GM18873 (cell line): ENCODE results near the gene R3HDM2.
"Not testable (repeated sequence)": the region's sequence is repeated elsewhere in the genome, so short reads cannot be mapped to it uniquely, and the experiment has no call there.

Experiments
- ATAC-seq: cut with Tn5 transposase; IDR thresholded peaks from one replicate; pipeline ENCODE4 v1.9.1; 2021; ENCODE audit warnings: mild to moderate bottlenecking, moderate library complexity, moderate number of reproducible peaks; ENCODE audit not compliant: unreplicated experiment, low FRiP score

Gene R3HDM2

DNA sequence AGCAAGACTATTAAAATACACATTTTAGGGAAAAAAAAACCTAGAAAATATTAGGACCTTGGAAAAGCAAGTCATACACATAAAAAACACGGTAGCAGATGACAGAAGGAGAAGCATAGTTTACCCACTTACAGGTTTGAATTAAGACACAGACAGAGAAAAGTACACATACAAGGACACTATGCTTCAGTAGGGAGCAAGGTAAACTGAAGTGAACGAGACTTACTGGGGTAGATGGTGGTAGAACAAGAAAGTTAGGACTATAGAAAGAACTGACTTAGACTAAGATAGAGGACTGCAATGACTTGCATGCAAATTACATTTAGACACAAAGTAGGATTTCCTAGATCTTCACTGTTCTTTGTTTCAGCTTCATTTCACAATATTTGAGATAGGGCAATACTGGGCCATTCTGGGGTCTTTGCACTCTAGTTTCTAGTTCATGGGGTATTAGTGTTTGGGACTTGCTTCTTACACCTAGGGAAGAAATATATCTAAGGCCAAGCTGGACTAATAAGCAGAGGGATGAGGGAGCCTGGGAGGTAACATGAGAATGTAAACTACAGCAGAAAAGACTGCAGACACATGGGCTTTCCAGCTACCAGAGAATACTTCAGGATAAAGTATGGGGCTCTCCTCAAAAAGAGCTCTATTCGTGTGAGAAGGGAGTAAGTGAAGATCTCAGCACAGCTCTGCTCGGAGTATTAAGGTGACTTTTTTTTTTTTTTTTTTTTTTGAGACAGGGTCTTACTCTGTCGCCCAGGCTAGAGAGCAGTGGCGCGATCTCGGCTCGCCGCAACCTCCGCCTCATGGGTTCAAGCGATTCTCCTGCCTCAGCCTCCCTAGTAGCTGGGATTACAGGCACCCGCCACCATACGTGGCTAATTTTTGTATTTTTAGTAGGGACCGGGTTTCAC is 152.1 kb downstream of the R3HDM2 start:
- no peak for ATAC-seq

DNA sequence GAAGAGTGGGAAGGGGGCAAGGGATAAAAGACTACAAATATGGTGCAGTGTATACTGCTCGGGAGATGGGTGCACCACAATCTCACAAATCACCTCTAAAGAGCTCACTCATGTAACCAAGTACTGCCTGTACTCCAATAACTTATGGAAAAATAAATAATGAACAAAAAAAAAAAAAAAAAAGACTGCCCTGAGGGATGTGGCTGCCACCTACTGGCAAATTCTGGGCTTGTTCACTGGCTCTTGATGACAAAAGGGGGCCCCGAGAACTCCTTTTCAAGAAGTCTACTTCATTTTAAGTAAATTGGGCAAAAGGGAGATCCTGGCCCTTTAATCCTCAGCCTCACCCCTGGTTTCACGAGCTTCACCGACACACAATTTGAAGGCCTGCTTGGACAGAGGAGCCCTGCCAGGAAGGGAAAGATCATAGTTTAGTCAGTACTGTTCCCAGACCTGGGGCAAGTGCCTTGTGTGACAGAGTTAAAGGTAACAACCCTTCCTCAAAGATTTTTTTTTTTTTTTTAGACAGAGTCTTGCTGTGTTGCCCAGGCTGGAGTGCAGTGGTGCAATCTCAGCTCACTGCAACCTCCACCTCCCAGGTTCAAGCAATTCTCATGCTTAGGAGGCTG is 153.8 kb downstream of the R3HDM2 start:
- no peak for ATAC-seq

DNA sequence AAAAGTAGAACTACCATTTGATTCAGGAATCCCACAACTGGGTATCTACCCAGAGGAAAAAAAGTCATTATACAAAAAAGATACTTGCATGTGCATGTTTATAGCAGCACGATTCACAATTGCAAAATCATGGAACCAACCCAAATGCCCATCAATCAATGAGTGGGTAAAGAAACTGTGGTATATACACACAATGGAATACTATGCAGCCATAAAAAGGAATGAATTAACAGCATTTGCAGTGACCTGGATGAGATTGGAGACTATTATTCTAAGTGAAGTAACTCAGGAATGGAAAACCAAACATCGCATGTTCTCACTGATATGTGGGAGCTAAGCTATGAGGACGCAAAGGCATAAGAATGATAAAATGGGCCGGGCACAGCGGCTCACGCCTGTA is 154.6 kb downstream of the R3HDM2 start:
- not testable (repeated sequence) for ATAC-seq

DNA sequence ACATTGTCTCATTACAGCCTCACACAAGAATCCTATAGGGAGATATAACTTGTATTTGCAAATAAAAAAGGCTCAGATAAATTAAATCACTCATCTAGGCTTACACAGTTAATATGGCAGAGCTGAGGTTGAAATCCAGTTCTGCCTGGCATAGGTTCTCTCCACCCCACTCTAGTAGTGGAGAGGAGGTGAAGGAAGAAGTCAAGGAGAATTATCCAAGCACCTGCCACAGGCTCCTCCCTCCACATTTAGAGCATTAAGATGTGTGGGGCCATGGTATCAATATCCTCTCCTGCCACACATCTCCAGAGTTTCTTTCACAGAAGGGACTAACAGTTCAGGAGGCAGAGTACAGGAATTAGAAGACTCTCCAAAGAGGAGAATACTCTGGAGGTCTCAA is 157.3 kb downstream of the R3HDM2 start:
- no peak for ATAC-seq

DNA sequence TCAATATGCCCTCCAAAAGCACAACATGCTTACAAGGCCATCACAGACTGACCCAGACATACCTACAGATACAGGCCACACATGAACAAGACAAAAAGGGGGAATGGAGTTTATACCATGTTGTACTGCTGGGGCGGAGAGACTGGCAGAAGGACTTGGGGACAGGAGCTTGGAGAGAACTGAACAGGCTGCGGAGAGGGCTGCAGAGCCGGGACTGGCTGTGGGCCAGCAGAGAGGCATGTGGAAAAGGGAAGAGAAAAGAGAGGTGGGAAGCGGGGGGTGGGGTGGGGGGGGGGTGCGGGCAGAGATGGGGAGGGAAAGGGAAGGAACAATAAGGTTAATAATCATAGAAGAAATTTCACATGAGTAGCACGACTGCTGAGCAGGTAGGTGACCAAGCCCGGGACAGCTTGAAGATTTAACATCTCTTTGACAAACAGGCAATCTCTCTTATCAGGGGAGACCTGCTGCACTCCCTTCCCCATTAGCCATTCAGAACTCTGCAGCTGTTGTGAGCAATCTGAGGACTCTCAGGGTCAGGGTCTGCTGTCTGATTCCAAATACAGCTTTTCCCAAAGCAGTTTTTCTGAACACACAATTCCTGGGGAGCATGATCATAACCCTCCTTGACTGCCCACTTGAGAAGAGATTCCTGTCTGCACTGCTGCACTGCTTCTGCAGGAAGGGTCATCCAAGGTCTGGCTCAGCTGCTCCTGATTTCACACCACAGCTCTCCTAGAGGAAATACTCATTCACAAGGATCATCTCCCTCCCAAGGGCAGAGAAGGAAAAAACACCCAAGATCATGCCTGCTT is 158.3 kb downstream of the R3HDM2 start:
- ATAC-seq = no peak

DNA sequence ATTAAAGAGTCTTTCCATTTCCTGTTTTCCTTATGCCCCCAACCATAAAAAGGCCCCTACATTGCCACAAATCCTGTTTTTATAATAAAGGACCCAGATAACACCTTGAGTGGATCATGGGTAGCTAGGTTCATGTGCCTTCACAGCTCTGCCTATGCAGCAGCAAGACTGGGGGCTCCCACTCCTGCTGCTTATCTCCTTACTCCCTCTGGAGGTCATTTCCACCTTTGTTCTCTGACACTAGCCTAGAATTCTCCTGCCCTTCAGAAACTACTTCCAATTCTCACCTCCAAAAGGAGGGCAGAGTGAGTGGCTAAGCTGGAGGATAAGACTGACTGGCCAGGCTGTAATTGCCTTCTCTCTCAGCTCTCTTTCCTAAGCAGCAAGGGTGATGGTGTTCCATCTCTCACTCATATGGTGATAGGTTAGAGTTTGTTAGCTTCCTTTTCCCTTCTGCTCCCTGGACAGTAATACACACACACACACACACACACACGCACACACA is 159.8 kb downstream of the R3HDM2 start:
- no peak for ATAC-seq

DNA sequence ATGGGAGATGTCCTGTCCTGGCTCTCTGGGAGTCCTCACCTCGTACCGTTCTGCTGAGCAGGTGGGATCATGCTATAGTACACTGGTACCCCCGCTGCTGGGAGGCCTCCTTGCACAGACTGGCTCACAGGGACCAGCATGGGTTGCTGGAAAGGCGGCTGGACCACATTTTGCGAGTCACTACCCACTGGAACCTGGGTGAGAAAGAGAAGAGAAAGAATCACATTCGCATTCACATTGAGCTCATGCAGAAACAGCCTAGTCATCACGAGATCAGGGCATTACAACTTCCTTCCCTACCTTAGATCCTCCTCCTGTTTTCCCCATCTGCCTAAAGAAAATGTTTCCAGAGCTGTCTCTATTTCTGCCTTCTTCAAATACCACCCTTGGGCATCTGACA is 162.6 kb downstream of the R3HDM2 start:
- no peak for ATAC-seq

DNA sequence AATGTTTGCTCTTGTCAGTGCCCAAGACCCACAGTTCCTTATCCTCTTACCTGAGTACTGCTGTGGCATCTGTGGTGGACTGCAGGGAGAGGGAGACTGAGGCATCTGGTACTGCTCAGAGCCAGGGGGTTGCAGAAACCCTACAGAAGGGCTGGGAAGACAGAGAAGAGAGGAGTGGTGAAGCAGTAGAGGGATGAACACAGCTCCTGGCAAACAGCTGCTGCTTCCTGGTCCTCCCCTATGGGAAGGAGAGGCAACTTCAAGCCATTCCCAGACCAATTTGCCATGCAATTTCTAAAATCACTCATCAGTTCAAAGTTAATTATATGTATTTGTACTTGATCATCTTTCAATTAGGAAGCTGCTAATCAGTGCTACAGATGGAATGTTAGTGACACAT is 164.2 kb downstream of the R3HDM2 start:
- no peak for ATAC-seq

DNA sequence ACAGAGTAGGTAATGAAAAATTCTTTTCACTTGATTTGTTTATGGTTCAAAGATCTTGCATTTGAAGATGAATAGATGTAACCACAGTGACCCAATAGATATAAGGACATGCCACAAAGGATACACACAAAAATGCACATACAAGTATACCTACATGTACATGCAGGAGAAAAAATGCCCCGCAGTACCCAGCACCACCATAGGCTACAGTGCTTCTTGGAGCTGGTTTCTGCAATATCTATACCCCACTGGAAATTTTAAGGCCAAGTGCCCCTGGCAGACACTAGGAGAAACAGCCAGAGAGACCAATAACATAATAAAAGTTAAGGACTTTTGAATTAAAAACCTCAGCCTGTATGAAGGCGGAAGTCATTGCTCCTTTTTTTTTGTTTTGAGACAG is 167.7 kb downstream of the R3HDM2 start:
- ATAC-seq = no peak

DNA sequence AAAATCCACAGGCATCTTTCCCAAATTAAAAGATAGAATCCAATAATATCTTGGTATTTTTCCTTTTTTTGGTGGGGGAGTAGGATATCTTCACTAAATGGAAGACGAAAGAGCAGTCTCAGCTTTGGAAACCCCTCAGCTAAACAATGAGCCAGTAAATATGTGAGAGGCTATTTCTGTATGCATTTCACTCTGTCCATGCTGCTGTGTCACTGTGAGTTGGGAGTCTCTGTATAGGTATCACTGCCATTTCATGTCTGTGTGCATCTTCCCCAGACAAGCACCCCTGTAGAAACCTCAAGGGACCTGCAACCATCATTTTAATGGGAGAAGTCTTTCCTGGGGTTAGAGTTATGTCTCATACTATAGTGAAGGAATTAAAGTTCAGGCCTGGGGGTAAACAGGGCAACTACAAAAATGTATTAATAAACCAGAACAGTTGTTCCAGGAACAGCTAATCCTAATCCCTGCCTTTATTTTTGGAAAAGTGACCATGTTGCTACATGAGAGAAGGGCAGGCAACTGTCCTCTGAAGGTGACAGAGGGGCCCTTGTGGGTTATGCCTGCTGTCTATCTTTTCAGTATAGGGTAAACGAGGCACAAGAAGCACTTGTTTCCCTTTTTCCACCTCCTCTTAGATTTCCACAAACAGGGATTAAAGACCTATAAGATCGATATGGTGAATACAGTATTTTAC is 168.6 kb downstream of the R3HDM2 start:
- ATAC-seq = no peak

DNA sequence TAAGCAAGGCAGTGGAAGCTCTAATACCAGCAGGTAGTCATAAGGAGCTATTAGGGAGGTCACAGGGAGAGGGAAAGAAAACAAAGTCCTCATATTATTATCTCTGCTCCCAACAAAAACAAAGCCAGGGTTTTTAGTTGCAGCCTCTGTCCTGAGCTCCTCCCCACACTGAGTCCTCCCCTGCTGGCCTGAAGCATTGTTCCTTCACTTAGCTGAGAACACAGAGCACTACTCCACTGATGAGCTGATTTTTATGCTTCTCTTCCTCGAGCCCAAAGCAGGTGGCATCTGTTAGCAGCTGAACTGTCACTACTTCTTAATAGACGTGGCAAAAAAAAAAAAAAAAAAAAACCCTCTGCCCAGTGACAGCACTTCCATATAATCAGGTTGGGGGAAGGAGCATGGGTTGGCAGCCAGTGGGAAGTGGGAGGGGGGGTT is 169.4 kb downstream of the R3HDM2 start:
- no peak for ATAC-seq

DNA sequence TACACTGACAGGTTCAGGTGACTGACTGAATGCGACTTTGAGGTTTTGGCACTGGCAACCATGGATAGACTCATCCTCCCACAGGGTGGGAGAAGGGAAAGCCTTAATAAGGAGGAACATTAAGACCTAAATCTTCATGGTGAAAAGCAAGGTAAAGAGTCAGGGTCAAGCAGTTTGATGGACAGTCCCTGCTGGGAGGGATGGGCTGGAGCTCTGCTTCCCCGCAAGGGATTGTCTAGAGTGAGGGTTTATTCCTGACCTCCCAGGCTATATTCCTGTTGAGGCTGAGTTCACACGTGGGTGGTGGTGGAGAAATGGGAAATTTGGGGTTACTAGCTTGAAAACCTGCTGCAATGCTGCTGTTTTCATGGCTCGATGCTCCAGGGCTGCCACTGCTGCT is 170.5 kb downstream of the R3HDM2 start:
- ATAC-seq = no peak

DNA sequence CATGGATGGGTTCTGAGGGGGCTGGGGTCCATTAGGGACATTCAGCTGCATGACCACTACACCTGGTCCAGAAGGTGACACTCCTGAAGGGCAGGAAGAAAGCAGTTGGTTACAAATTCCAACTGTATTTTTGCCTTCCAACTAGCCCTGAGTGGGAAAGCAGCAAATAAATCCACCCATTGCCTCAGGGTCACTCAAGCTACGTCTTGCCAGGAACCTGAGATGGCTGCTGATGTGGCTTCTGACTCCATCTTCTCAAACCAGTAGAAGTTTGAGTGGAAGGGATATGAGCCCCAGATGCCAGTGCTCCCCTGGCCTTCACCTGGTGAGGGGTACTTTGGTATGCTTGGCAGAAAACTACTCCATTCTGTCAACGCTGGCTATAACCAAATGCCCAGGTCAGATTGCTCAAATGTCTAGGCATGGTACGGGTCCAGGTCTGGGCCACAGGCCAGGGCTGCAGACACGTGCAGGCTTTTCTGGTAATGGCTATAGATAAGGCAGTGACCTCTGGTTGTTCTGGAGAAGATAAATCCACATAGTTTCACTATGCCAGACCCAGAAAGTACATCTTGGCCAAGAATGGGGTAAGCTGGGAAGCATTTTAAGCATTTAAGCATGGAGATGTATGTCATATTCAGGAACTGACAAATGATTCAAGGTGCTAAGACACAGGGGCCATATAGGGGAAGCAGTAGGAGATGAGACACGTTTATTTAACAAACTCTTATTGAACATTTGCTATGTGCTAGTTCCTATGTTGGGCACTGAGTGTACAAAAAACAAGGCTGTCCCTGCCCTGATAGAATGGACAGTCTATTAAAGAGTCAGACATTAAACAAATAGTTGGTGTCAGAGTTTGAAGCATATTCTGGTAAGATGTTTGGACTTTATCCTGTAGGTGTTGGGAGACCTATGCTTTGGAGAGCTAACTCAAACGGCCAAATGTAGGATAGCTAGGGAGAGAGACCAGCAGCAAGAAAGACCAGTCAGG is 171.6 kb downstream of the R3HDM2 start:
- no peak for ATAC-seq

DNA sequence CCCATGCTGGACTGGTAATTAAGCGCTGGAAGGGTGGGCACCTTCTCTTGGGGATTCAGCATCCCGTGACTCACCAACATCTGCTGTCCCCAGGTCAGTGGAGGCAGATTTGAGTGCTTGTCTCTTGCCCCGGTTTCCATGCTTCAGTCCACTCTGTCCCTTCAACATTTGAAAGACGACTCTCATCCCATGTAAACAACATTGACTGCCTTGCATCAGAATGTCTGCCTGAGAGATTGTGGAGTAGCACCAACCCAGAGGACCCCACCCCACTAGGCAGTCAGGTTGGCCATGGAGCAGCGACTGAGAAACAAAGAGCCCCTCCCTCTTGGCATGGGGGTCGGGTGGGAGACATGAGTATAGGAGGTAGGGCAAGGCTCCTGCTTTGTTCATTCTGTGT is 174.9 kb downstream of the R3HDM2 start:
- ATAC-seq = no peak

DNA sequence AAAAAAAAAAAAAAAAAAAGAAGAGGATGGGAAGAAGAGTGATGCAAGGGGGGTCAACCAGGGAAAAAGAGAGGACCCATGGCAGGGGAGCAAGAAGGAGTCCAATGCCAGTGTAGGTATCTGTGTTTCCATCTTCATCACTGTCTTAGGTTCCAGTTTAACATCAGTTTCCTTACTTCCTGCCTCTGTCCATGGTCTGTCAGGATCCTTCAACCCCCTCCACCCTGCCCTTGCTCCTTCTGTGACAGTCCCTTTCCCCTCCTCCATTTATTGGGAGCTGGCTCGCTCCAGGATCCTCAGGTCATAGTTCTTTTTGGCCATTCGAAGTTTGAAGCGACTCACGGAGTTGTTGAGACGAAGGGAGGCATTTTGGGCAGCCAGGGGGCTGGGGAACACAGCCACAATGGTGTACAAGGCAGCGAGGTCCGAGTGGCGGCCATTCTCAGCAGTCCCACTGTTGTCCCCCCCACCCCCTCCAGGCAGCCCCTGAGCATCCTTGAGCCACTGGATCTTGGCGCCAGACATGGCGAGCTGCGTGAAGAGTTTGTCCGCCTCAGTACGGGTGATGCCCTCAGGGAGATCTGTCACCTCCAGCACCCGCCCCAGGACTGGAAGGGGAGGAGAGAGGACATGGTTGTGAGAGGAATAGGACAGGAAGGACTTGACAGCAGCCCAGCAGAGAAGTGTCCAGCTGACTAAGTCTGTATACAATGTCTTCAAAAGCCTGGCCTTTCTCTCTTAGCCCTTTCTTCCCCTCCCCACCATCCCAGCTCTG is 176.2 kb downstream of the R3HDM2 start:
- ATAC-seq = no peak

DNA sequence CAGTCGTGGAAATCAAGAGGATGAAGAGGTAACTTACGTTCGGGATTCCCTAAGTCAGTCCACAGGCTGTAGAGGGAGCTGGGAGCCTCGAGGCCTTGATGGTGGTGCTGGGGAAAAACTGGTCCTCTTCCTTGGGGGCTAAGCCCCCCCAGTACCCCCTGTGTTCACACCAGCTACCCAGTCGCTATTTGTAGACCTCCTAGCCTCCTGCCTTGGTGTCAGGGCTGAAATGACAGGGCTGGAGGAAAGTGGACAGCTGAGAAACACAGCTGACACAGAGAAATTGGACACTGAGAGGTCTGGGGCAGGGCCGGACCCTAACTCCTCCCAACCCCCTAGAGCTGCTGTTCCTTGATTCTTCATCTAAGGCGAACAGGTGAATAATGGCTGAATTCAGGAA is 179.9 kb downstream of the R3HDM2 start, which contains the start of gene STAC3:
TSS of gene STAC3 (minus strand) at position 232 of the 400 bp plus-strand sequence. CDS start 1,551 bp downstream, outside the sequence.
- ATAC-seq = no peak

DNA sequence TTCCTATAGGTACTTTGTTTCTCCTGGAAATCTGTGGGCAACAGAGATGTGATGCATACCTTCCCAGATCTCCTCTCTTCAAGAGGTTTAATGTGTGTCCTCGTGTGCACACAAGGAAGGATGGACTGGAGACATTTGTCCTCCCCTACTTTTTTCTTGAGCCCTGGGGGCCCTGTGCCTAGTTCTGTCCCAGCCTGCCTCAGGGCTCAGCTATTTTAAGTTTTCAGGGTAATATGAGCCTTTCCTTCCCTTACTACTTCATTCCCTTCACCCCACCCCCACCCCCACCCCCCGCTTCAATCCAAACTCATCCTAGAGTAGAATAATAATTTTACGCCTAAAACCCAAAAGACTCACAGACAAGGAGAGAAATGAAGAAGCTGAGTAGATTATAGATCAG is 180.3 kb downstream of the R3HDM2 start:
- no peak for ATAC-seq
